GM23338 (cell line): Measurements from ENCODE around the gene INO80. TPM values are rescaled to one million over a fixed set of nuclear protein-coding genes. Genes with fewer than 3 reads are reported as not detected.

Experiments used
- ATAC-seq: fragments of 200-7000 bp; cut with Tn5 transposase; 3 replicates; pipeline ENCODE4 v1.9.1; 2020
- DNase-seq: peaks from one replicate; pipeline ENCODE4 v3.0.0-alpha.2; 2015; ENCODE audit warnings: low spot score
- H2AFZ ChIP-seq: fragments of 200-600 bp; sonication (generic); 2 replicates; pipeline ENCODE4 v1.8.0; 2016; ENCODE audit warnings: antibody characterized with exemption, mild to moderate bottlenecking, moderate library complexity
- H3F3A ChIP-seq: fragments of 200-600 bp; sonication (generic); replicated peaks from 2 replicates; pipeline ENCODE4 v1.8.0; 2017; ENCODE audit warnings: antibody characterized with exemption, mixed run types, low read depth
- H3K27ac ChIP-seq: fragments of 200-600 bp; sonication (generic); 2 replicates; pipeline ENCODE4 v1.6.1; 2016; ENCODE audit warnings: low read depth
- H3K27me3 ChIP-seq: fragments of 200-600 bp; sonication (generic); 2 replicates; pipeline ENCODE4 v1.8.0; 2016; ENCODE audit warnings: mild to moderate bottlenecking, mixed run types, moderate library complexity; ENCODE audit not compliant: insufficient read depth
- H3K36me3 ChIP-seq: fragments of 200-600 bp; sonication (generic); 2 replicates; pipeline ENCODE4 v1.8.0; 2016; ENCODE audit warnings: mild to moderate bottlenecking; ENCODE audit not compliant: insufficient read depth
- H3K4me1 ChIP-seq: fragments of 200-600 bp; sonication (generic); 2 replicates; pipeline ENCODE4 v1.8.0; 2016; ENCODE audit warnings: mild to moderate bottlenecking, moderate library complexity; ENCODE audit not compliant: insufficient read depth
- H3K4me2 ChIP-seq: fragments of 200-600 bp; sonication (generic); 2 replicates; pipeline ENCODE4 v1.7.1; 2017; ENCODE audit warnings: mixed run types
- H3K4me3 ChIP-seq: fragments of 200-600 bp; sonication (generic); 2 replicates; pipeline ENCODE4 v1.6.1; 2016; ENCODE audit warnings: mixed run types
- H3K79me2 ChIP-seq: fragments of 200-600 bp; sonication (generic); replicated peaks from 2 replicates; pipeline ENCODE4 v1.8.0; 2017; ENCODE audit warnings: mild to moderate bottlenecking; ENCODE audit not compliant: insufficient read depth
- H3K9me2 ChIP-seq: fragments of 200-600 bp; sonication (generic); 2 replicates; pipeline ENCODE4 v1.8.0; 2017; ENCODE audit not compliant: insufficient read depth
- H4K20me1 ChIP-seq: fragments of 200-600 bp; sonication (generic); replicated peaks from 2 replicates; pipeline ENCODE4 v1.8.0; 2017; ENCODE audit warnings: mild to moderate bottlenecking; ENCODE audit not compliant: insufficient read depth
- H3K27ac Mint-ChIP-seq: 2 replicates; pipeline ENCODE4 v1.8.0; 2020; ENCODE audit warnings: inconsistent platforms, mild to moderate bottlenecking, moderate library complexity, mixed read lengths
- H3K27me3 Mint-ChIP-seq: 3 replicates; pipeline ENCODE4 v1.8.0; 2022; ENCODE audit warnings: low read depth, mild to moderate bottlenecking, moderate library complexity, mixed read lengths, inconsistent platforms; ENCODE audit not compliant: insufficient read depth, poor library complexity
- H3K36me3 Mint-ChIP-seq: 3 replicates; pipeline ENCODE4 v1.8.0; 2021; ENCODE audit warnings: low read depth, mild to moderate bottlenecking, inconsistent platforms, moderate library complexity, mixed read lengths
- H3K4me1 Mint-ChIP-seq: 3 replicates; pipeline ENCODE4 v1.8.0; 2020; ENCODE audit warnings: mild to moderate bottlenecking, inconsistent platforms, mixed read lengths
- H3K4me3 Mint-ChIP-seq: 3 replicates; pipeline ENCODE4 v1.8.0; 2021; ENCODE audit warnings: moderate library complexity, mild to moderate bottlenecking, inconsistent platforms, mixed read lengths
- H3K9me3 Mint-ChIP-seq: 3 replicates; pipeline ENCODE4 v1.8.0; 2020; ENCODE audit warnings: moderate library complexity, mild to moderate bottlenecking, inconsistent platforms, mixed read lengths
- CREB1 ChIP-seq: fragments of 250-450 bp; sonication (Bioruptor Pico); IDR thresholded peaks from 2 replicates; pipeline ENCODE4 v1.5.0; 2020; ENCODE audit warnings: low read depth, mild to moderate bottlenecking, moderate library complexity
- EZH2 ChIP-seq: fragments of 200-600 bp; sonication (generic); IDR thresholded peaks from one replicate; pipeline ENCODE4 v1.8.0; 2017; ENCODE audit warnings: antibody characterized with exemption, mild to moderate bottlenecking, low read depth; ENCODE audit not compliant: unreplicated experiment
- JUNB ChIP-seq: IDR thresholded peaks from one replicate; pipeline ENCODE4 v1.6.1; 2016; ENCODE audit warnings: antibody characterized with exemption; ENCODE audit not compliant: unreplicated experiment
- NANOG ChIP-seq: IDR thresholded peaks from 2 replicates; pipeline ENCODE4 v1.6.1; 2016; ENCODE audit warnings: antibody characterized with exemption, borderline replicate concordance
- POLR2AphosphoS5 ChIP-seq: IDR thresholded peaks from 2 replicates; pipeline ENCODE4 v1.6.1; 2016; ENCODE audit warnings: antibody characterized with exemption, low read depth
- STAT1 ChIP-seq: IDR thresholded peaks from one replicate; pipeline ENCODE4 v1.6.1; 2016; ENCODE audit warnings: antibody characterized with exemption; ENCODE audit not compliant: unreplicated experiment
- polyA plus RNA-seq: library from polyadenylated mRNA; unstranded; fragments of >200 nt; fragmentation: Nextera tagmentation; extraction: Ambion mirVana; gene quantifications from 2 replicates; pipeline ENCODE4 v1.2.1, GENCODE V29; 2016
- total RNA-seq: library from RNA; depleted of rRNA; stranded (reverse); fragments of >200 nt; shearing (Covaris generic); gene quantifications from 2 replicates; pipeline ENCODE4 v1.2.3, GENCODE V29; 2014
- TF ChIP-seq, protein P1 (sequence below): IDR thresholded peaks from 2 replicates; pipeline ENCODE4 v1.6.1; 2016; ENCODE audit warnings: antibody characterized with exemption
- TF ChIP-seq, protein P2 (sequence below): IDR thresholded peaks from one replicate; pipeline ENCODE4 v1.6.1; 2018; ENCODE audit warnings: antibody characterized with exemption; ENCODE audit not compliant: unreplicated experiment
- TF ChIP-seq, protein P3 (sequence below), 2 experiments: fragments of 200-600 bp in 1 of 2; sonication (generic) in 1 of 2; conservative IDR thresholded peaks; 2 replicates each; pipeline versions ENCODE4 v1.5.1 to v1.6.1; 2016 to 2017; ENCODE audit warnings: antibody characterized with exemption in 2 of 2, low read depth in 2 of 2, mild to moderate bottlenecking in 2 of 2, moderate library complexity in 1 of 2

Gene INO80
- total and polyA plus RNA-seq, 2 experiments from 2014 or later, result 6.5 to 24.9 TPM

DNA sequence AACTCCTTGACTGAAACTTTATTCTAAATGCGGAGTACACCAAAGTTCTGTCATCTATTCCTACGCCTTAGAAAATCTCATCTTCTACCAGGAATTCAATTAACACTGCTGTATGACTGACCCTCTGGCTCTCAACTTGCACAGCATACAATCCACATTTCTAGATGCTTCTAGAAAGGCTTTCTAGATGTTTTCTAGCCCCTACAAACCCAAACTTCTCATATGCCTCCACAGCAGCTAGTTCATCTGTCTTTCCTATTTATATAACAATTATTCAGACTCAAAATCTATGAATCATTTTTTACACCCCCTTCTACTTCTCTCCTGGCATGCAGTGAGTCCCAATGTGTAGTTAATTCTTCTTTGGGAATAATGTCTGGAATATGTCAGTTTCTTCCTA is 13.2 kb downstream of the INO80 start (continued):
- TF ChIP-seq, protein P1, sequence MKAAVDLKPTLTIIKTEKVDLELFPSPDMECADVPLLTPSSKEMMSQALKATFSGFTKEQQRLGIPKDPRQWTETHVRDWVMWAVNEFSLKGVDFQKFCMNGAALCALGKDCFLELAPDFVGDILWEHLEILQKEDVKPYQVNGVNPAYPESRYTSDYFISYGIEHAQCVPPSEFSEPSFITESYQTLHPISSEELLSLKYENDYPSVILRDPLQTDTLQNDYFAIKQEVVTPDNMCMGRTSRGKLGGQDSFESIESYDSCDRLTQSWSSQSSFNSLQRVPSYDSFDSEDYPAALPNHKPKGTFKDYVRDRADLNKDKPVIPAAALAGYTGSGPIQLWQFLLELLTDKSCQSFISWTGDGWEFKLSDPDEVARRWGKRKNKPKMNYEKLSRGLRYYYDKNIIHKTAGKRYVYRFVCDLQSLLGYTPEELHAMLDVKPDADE, result no peak
- TF ChIP-seq CREB1 (CRISPR knock-in tag), result no peak

DNA sequence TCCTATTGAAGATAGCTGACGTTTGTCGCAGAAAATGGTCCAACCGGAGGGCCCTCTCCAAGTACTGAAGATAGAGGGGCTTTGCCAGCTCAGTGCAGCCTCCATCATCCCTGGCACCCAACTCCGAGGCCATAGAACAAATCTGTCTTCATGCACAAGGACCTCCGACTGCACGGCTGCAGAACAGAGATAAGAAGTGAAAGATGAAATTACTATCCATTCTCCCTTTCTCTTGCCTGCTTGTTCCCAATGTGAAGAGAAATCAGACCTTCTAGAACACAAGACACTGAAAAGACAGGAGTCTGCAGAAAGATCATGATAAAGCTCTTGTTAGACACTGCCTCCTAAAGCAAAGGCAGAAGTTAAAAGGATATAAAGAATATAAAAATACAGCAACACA is 19.9 kb downstream of the INO80 start:
- Histone ChIP-seq H3K27ac (no peak overlapping the region), H3K36me3 (peaks cover 53% of the 10 kb centered on the region), H3K4me1 (no peaks in the 10 kb centered on the region), H3K9me2 (no peaks in the 10 kb centered on the region), H3F3A (no peaks in the 10 kb centered on the region), H4K20me1 (peaks cover 6% of the 10 kb centered on the region), H3K4me2 (no peak overlapping the region), H2AFZ (no peak overlapping the region), H3K27me3 (no peaks in the 10 kb centered on the region), H3K4me3 (no peak overlapping the region), H3K79me2 (peaks cover 42% of the 10 kb centered on the region)
- Mint-ChIP-seq H3K27me3 (no peaks in the 10 kb centered on the region), H3K4me1 (peaks cover 2% of the 10 kb centered on the region; the same call in 2 of the 3 replicates), H3K4me3 (no peak overlapping the region), H3K27ac (no peak overlapping the region), H3K9me3 (no peaks in the 10 kb centered on the region), H3K36me3 (peaks cover 51% of the 10 kb centered on the region)
- TF ChIP-seq JUNB, result no peak
- TF ChIP-seq STAT1, result no peak
- no peak for TF ChIP-seq NANOG
- TF ChIP-seq EZH2, result no peak
- TF ChIP-seq, protein P2, sequence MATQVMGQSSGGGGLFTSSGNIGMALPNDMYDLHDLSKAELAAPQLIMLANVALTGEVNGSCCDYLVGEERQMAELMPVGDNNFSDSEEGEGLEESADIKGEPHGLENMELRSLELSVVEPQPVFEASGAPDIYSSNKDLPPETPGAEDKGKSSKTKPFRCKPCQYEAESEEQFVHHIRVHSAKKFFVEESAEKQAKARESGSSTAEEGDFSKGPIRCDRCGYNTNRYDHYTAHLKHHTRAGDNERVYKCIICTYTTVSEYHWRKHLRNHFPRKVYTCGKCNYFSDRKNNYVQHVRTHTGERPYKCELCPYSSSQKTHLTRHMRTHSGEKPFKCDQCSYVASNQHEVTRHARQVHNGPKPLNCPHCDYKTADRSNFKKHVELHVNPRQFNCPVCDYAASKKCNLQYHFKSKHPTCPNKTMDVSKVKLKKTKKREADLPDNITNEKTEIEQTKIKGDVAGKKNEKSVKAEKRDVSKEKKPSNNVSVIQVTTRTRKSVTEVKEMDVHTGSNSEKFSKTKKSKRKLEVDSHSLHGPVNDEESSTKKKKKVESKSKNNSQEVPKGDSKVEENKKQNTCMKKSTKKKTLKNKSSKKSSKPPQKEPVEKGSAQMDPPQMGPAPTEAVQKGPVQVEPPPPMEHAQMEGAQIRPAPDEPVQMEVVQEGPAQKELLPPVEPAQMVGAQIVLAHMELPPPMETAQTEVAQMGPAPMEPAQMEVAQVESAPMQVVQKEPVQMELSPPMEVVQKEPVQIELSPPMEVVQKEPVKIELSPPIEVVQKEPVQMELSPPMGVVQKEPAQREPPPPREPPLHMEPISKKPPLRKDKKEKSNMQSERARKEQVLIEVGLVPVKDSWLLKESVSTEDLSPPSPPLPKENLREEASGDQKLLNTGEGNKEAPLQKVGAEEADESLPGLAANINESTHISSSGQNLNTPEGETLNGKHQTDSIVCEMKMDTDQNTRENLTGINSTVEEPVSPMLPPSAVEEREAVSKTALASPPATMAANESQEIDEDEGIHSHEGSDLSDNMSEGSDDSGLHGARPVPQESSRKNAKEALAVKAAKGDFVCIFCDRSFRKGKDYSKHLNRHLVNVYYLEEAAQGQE, result no peak
- TF ChIP-seq CREB1 (CRISPR knock-in tag), result no peak
- DNase-seq, result no peak
- ATAC-seq, result no peak

DNA sequence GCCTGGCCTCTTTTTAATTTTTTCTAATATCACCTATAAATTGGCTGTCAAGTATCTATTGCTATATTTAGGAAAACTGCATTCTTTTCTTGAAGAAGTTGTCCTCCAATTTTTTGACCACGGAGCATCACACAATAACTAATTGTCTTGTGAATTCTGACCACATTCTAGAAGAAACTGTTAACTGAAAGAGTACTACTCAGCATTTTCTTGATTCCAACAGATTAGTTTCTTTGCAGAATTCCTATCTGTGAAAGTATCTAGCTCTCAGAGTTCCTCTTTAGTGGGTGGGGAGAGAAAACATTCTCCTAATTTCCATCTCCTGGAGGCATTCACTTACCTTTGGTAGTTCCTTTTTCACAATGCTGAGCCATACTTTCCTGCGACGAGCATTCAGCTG is 31.1 kb downstream of the INO80 start:
- no peaks in the 10 kb centered on the region for H3K27me3 Mint-ChIP-seq
- H3K4me3 Mint-ChIP-seq, result no peak overlapping the region
- Histone ChIP-seq H3K27me3 (no peaks in the 10 kb centered on the region), H3K9me2 (no peaks in the 10 kb centered on the region), H4K20me1 (peaks cover 20% of the 10 kb centered on the region; the same call in 1 of the 2 replicates), H3K4me3 (no peak overlapping the region), H2AFZ (no peak overlapping the region), H3K27ac (no peak overlapping the region), H3K79me2 (no peaks in the 10 kb centered on the region), H3F3A (no peaks in the 10 kb centered on the region), H3K36me3 (peaks cover 86% of the 10 kb centered on the region), H3K4me1 (no peaks in the 10 kb centered on the region), H3K4me2 (no peak overlapping the region)
- H3K4me1 Mint-ChIP-seq, result no peaks in the 10 kb centered on the region
- H3K9me3 Mint-ChIP-seq, result no peaks in the 10 kb centered on the region
- DNase-seq (no peak), ATAC-seq (no peak)
- peaks cover 88% of the 10 kb centered on the region for H3K36me3 Mint-ChIP-seq
- H3K27ac Mint-ChIP-seq, result no peak overlapping the region
- TF ChIP-seq NANOG (no peak), POLR2AphosphoS5 (no peak), JUNB (no peak)
- TF ChIP-seq, protein P2, result no peak
- TF ChIP-seq, protein P3, sequence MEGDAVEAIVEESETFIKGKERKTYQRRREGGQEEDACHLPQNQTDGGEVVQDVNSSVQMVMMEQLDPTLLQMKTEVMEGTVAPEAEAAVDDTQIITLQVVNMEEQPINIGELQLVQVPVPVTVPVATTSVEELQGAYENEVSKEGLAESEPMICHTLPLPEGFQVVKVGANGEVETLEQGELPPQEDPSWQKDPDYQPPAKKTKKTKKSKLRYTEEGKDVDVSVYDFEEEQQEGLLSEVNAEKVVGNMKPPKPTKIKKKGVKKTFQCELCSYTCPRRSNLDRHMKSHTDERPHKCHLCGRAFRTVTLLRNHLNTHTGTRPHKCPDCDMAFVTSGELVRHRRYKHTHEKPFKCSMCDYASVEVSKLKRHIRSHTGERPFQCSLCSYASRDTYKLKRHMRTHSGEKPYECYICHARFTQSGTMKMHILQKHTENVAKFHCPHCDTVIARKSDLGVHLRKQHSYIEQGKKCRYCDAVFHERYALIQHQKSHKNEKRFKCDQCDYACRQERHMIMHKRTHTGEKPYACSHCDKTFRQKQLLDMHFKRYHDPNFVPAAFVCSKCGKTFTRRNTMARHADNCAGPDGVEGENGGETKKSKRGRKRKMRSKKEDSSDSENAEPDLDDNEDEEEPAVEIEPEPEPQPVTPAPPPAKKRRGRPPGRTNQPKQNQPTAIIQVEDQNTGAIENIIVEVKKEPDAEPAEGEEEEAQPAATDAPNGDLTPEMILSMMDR (conservative IDR thresholded peaks at IDR 0.05; ENCODE audit: low read depth in 2 of 2), result no peak
